GM12892 (cell line): ENCODE results near the gene VCX.

Source experiments
- POLR2A ChIP-seq: IDR thresholded peaks from 2 replicates; pipeline ENCODE4 v1.6.1; 2011; ENCODE audit warnings: low read depth, low read length, control low read depth
- POLR2AphosphoS5 ChIP-seq: IDR thresholded peaks from 2 replicates; pipeline ENCODE4 v1.6.1; 2011; ENCODE audit warnings: low read depth, low read length, control low read depth
- TAF1 ChIP-seq: IDR thresholded peaks from 2 replicates; pipeline ENCODE4 v1.6.1; 2011; ENCODE audit warnings: low read depth, mild to moderate bottlenecking, control low read depth, low read length, borderline replicate concordance

GRCh38 chrX:7815166-7815805 is 27.7 kb upstream of the VCX start:
- TF ChIP-seq POLR2A (no peak), POLR2AphosphoS5 (no peak), TAF1 (no peak)
